Activated T-cell treated with anti-CD3 and anti-CD28 coated beads, Interleukin-2, amount 50 U/mL, for 48 hours (primary cell): ENCODE data around the gene SLC22A23.

Experiments
- DNase-seq, 2 experiments: peaks; one replicate each; pipeline ENCODE4 v3.0.0-alpha.2; 2020

The SLC22A23 gene

GRCh38 chr6:3330199-3330598 is 126.7 kb downstream of the SLC22A23 start:
- DNase-seq = no peak

- no peak for DNase-seq
Observed at GRCh38 chr6:3329393-3330051, 127.3 kb downstream of the SLC22A23 start.

GRCh38 chr6:3328796-3329195 is 128.1 kb downstream of the SLC22A23 start:
- no peak for DNase-seq

GRCh38 chr6:3328145-3328544 is 128.7 kb downstream of the SLC22A23 start:
- no peak for DNase-seq

DNA sequence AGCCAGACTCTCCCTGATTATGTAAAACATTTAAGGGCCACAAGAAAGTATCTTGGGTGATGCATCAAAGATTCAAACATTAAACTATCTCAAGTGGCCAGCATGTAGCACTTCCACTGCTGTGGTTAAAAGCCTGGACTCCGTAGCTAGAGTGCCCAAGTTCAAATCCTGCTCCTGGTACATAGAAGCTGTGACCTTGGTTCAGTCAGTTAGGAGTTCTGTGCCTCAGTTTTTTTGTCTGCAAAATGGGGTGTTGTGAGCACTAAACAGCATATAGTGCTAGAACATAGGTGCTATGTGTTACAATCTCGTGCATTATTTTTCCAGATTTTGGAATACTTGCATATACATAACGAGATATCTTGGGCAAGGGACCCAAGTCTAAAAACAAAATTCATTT is 129.4 kb downstream of the SLC22A23 start:
- no peak for DNase-seq

DNA sequence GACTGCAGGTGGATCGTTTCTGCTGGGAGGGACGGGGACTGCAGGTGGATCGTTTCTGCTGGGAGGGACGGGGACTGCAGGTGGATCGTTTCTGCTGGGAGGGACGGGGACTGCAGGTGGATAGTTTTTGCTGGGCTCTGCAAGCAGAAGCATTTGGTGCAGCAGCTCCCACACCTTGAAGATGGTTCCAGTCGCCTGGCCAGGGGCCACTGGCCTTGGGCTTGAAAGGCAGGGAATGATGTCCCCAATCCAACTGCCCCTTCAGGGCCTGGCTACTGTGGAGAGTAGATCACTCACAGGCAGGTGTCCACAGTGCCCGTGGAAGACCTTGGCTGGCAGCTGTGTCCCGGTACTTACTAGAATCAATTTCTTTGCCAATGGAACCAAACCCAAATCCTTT is 129.9 kb downstream of the SLC22A23 start:
- no peak for DNase-seq

- no peak for DNase-seq
Observed at GRCh38 chr6:3326184-3326971, 130.5 kb downstream of the SLC22A23 start.

GRCh38 chr6:3325210-3325609 is 131.6 kb downstream of the SLC22A23 start:
- no peak for DNase-seq

DNA sequence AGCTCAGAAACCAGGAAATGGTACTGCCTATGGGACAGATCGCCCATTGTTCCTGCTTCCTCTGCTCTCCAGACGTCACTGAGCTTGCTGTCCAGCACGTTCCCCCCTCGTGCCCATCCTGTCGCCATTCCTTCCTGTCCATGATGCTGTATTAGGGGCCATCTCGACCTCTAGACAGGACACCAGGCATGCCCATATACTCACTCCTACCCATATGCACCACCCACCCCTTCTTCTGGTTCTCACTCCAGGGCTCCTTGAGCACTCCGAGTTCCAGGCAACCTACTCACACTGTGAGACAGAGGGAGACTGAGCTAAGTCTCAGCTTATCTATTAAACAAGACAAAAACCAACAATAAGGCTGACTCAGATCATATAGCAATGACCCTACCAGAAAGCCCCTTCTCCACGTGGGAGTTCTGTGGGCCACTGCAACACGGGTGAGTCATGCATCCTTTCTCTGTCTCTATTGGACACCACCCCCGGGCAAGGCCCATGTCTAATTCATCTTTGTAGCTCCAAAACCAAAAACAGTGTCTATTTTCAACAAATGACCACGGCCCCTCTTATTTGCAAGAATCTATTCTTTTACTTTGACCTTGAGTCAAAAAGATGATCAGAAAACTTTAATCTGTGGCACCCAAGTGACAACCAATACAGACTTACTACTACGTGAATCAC is 132.4 kb downstream of the SLC22A23 start:
- DNase-seq = peak; percentile 38 to 44

DNA sequence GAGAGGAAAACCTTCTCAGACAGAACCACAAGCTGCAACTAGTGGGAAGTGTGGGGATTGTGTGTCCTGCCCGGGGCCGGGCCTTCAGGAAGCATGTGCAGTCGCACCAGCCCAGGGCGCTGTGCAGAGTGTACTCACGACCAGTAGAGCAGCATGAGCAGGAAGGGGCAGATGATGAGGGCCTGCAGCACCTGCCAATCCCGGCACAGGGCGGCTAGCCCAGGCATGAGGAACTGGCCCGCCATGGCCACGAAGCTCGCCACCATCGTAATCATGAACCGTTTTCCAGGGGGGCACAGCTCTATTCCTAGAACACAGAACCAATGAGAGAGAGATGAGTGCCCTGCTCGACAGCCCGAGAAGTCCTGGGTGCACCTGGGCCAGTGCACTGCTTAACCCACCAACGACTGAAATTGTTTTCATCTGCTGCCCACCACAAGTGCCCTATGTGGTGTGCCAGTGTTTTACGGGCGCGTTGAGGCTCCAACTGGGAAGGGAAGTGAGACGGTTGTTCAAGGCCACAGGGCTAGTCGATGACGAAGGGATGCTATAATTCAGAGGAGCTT is 133.1 kb downstream of the SLC22A23 start:
- no peak for DNase-seq

GRCh38 chr6:3323148-3323547 is 133.7 kb downstream of the SLC22A23 start:
- DNase-seq = no peak

DNA sequence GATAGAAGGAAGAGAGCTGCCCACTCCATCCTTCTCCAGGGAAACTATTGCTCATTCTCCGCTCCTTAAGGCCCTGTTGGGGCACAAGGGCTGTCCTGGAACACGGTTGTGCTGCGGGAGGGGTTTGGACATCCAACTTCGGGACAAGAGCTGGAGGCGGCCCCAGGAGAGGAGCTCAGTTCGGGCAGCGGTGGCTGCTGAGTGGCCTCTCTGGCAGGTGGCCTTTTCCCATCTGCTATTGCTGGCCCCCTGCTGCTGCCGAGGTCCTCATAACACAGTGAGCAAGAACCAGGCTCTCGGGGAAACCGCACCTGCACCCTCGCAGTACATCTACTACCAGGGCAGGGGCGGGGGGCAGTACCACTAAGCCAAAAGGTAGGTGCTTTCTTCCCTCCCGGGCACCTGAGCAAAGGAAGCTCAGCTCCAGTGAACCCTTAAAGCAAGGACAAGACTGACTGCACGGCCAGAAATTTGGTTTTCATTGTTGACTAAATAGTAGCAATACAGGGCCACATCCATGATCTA is 134.4 kb downstream of the SLC22A23 start:
- DNase-seq = no peak

- no peak for DNase-seq
Observed at GRCh38 chr6:3321875-3322274, 135.0 kb downstream of the SLC22A23 start.

DNA sequence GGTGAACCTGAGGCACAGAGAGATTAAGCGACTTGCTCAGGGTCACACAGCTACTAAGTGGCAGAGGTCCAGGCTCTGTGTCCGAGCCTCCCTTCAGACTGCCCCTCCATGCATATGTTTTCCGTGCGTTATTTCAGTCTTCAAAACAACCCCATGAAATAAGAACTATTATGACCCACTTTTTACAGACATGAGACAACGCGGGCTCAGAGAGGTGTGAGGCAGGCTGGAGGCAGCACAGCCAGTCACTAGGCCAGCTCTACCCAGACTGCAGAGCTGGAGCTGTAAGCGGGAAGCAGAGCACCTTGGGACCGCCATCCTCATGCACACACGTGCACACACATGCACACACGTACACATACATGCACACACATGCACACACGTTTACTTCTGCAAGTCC is 135.8 kb downstream of the SLC22A23 start:
- no peak for DNase-seq

DNA sequence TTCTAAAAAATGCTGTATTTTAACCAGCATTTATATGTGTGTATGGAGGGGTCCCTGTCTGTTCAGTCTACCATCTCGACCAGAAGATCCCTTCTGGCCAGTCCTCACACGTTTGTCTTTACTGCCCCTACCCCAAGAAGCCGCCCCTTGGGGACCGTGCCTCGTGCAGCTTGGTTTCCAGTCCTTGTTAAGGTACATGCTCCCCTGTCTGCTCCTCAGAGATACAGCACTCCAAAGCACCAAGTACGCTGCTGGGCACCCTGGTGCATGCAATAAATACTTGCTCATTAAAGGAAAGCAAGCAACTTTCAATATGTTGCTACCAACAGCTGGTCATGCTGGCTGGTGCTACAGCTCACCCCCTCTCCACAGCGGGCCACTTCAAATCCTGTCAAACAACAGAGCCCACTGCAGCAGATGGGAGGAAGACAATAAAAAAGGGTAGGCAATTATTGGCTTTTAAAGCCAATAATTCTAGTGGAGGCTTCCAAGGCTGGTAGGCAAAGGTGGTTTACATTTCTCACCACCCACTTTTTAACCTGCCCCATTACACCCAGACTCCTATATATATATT is 136.5 kb downstream of the SLC22A23 start:
- no peak for DNase-seq

- no peak for DNase-seq
Observed at GRCh38 chr6:3319610-3320200, 137.1 kb downstream of the SLC22A23 start.

DNA sequence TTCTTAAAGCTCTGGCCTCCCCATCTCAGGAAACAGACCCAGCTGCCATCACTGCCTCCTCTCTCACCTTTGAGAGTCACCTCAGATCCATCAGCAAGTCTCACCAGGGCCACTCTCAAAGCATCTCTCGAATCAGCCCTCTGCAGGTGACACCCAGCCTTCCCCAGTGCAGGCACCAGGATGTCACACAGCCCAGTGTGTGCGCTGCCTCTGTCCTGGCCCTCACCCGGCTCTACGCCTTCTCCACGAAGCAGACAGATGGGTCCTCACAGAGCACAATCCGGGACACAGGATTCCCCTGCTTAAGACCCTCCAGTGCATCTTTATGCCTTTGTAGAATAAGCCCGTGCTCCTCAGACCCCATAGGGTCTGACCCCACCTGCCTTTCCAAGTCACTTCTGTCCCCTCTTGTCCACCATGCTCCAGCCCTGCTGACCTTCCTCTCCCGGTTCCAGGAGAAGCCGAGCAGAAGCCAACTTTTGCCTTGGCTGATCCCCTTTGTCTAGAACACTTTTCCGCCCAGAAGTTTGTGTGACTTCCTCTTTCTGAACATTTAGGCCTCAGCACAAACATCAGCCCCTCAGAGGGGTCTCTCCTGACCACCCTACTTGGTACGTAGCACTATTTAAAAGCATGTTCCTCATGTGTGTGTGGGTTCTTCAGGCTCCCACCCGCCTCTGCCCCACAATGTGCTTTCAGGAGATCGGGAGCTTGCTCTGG is 137.9 kb downstream of the SLC22A23 start:
- no peak for DNase-seq

DNA sequence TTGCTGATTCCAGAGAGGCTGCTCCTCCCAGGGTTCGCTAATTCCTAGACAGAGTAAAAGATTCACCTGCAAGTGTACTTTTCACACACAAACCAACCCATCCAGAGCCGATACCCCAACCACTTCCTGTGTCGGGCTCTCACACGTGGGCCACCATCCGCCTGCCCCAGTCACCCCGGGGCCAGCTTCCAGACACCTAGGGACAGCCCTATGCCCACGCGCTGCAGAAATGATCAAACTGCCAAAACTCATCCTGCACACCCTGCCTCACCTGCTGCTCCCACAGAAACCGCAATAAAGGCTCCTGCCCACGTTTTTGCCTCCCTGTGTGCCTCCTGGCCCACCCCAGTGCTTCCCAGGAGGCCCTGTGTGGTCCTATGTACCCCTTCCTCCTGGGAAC is 138.6 kb downstream of the SLC22A23 start:
- DNase-seq = peak; percentile 64 to 71

DNA sequence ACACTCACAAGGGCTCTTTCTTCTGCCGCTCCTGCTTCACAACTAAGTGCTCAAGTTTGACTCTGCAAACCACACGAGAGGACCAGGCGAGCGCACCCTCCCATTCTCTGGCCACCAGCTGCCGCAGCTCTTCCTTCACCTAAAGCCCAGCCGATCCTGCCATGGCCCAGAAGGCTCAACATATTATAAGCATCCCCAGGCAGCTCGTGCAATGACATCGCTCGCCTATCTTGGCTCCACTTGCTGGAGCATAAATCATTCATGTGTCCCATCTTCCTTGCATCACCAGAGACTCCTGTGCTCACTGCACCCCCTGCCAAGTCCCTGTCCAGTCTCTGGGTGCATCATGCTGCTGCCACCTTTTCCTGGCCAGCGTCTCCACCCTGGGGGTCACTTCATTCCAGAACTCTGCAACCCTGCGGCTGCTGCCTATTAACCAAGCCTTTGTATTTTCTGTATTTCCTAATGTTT is 139.1 kb downstream of the SLC22A23 start:
- no peak for DNase-seq

- DNase-seq = no peak
Observed at GRCh38 chr6:3316818-3317217, 140.0 kb downstream of the SLC22A23 start.

DNA sequence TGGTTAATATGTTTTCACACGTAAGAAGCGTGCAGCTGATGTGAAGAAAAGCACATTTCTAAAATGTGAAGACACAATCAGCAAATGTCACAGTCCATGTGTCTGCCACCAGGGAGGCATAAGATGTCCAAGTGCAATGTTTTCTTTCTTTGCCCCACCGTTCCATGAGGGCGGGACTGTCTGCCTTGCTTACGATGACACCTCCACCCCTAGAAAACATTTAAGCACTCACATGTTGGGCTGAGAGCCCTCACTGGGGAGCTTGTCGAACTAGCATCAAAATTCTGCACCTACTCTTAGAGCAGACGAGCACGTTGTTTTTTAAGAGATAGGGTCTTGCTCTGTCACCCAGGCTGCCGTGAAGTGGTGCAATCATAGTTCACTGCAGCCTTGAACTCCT is 140.5 kb downstream of the SLC22A23 start:
- no peak for DNase-seq

- no peak for DNase-seq
Observed at GRCh38 chr6:3315841-3316240, 141.0 kb downstream of the SLC22A23 start.
